GM18526 (cell line): ENCODE results near the gene MED26.

Experiments
- POLR2A ChIP-seq: IDR thresholded peaks from 3 replicates; pipeline ENCODE4 v1.6.1; 2011; ENCODE audit not compliant: insufficient read length; ENCODE audit errors: extremely low read depth

MED26 gene

GRCh38 chr19:16654627-16655026, 26.6 kb upstream of the MED26 start:
- TF ChIP-seq POLR2A, result no peak

- no peak for TF ChIP-seq POLR2A
Observed at GRCh38 chr19:16654140-16654539, 26.1 kb upstream of the MED26 start.

GRCh38 chr19:16652854-16653253, 24.9 kb upstream of the MED26 start:
- no peak for TF ChIP-seq POLR2A

GRCh38 chr19:16650821-16651220, 22.8 kb upstream of the MED26 start:
- no peak for TF ChIP-seq POLR2A

GRCh38 chr19:16649734-16650133, 21.7 kb upstream of the MED26 start:
- TF ChIP-seq POLR2A, result no peak

GRCh38 chr19:16645140-16645539, 17.1 kb upstream of the MED26 start:
- TF ChIP-seq POLR2A, result no peak

GRCh38 chr19:16641695-16642094, 13.7 kb upstream of the MED26 start:
- no peak for TF ChIP-seq POLR2A

DNA sequence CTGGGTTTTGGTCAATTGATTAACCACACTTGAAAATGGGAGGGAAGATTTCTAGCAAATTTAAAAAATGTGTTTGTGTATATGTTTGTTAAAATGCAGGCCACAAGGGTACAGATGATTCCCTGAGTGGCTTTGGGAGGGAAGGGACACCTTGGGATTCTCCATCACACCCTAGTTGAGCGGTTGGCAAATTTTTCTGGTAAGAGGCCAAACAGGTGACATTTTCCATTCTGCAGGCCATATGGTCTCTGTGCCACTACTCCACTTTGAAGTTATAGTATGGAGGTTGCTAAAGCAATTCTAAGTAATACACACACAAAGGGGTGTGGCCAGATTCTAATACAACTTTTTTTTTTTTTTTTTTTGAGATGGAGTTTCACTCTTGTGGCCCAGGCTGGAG, 12.9 kb upstream of the MED26 start:
- no peak for TF ChIP-seq POLR2A

DNA sequence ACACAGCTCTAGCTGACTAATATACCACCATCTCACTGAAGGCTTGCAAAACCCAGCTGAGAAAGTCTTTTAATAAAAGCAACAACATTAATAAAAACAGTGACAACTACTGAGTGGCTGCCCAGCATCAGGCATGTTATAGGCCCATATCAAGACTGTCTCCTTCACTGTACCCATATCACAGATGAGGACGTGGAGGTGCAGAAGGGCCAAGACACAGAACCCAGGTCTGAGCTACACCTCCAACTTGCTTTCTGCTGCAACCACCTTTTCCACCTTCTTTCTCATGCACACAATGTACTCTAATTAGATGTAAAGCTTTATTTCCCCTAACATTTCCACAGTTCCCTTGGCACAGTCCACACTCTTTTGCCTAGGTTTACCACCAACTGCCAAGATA, 10.7 kb upstream of the MED26 start:
- no peak for TF ChIP-seq POLR2A

GRCh38 chr19:16637535-16637934, 9.5 kb upstream of the MED26 start:
- TF ChIP-seq POLR2A, result no peak

DNA sequence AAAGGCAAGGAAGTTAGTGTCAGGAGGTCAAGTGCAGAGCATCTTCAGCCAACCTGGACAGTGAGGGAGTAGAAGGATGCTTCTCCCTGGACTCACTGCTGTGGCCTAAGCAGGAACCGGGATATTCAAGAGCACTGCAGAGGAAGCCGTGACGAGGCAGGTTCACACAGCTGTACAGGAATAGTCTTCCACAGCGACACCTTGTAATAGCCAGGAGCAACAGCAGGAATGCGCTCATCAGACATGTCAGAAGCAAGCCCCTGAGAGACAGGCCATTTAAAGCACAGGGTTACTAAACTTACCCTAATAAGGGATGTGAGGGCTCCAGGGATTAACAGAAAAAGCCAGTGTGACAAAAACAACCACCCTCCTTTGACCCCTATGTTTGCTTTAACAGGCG, 3.5 kb upstream of the MED26 start:
- TF ChIP-seq POLR2A, result no peak

DNA sequence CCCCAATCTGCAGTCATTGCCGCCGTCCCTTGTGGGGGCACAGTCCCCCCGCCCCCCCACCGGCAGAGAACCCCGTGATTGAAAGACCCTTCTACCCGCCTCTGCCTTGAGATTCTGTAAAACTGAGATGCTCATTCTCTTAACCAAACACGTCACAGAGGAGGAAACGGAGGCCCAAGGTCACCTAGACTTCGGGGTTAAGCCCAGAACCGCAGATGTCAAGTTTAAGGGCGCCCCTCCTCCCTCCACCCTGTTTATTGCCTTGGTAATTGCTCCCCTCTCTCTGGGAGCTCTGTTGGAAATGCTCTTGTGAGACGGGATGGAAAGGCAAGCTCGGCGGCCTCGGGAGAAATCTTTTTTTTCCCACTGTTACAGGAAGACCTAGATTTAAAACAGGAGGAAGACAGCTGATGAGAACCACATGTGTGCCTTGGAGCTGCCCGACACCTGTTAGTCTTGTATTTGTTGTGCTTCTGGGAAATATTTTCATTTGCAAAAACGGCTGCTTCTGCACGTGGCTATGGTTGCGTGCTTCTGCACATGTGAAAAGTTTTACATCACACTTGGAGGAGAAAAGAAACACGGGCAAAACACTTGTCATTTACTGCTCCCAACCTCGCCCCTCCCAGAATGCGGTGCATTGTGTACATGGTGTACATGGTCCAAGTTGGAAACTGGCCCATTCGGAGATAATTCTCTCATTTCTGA, 1.1 kb upstream of the MED26 start:
- TF ChIP-seq POLR2A, result no peak

- no peak for TF ChIP-seq POLR2A
Observed at GRCh38 chr19:16627928-16628182, 149 bp downstream of the MED26 start.

DNA sequence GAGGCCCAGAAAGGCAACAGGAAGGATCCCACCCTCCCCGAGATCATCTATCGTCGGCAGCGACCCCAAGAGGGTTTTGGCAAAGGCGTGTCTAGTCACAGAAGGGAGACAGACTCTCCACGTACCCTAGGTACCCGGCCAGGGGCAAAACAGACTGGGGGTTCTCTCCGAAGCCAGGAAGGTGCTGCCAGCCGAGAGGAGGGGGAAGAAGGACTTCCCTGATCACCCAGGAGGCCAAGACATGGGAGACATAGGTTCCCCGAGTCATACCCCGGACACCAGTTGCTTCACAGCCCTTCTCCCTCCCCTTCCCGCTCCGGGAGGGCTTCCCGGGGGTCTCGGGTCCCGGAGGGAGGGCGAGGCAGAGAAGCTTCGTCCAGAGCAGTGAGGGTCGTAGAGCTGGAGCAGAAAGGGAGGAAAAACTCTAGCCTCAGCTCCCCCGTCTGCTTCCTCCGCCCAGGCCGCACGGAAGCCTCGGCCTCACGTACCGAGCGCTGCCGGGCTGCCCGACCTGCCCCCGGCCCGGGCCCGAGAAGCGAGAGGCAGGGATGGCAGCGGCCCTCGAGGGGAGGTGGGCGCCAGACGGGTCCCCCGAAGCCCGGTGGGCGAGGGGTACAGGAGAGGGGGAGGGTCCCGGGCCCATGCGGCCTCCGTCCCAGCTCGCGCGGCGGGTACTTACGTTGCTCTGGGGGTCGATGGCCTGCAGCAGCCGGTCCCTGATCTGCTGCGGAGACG, 644 bp downstream of the MED26 start:
- TF ChIP-seq POLR2A, result no peak

GRCh38 chr19:16626796-16627192, 1.2 kb downstream of the MED26 start:
- no peak for TF ChIP-seq POLR2A

- TF ChIP-seq POLR2A, result no peak
Observed at GRCh38 chr19:16625163-16625958, 2.6 kb downstream of the MED26 start.
